HCT116 (cell line): Measurements from ENCODE around the gene LIG4. TPM values are rescaled to one million over a fixed set of nuclear protein-coding genes. Genes with fewer than 3 reads are reported as not detected.
A peak's percentile ranks its signal among the peaks of the same experiment; 100 is the strongest.

Experiments used
- ATAC-seq: fragments of 200-7000 bp; cut with Tn5 transposase; 2 replicates; pipeline ENCODE4 v1.9.1; 2020; ENCODE audit warnings: mild to moderate bottlenecking, moderate library complexity
- BruUV-seq: library from RNA; stranded (reverse); fragments of 400-500 nt; replicated peaks from 2 replicates; lab custom pipeline; 2021; lab: Mats Ljungman, UMichigan
- CTCF ChIA-PET: fragments of 300-600 bp; sonication (Branson Sonifier 250); formaldehyde crosslinking; loops from one replicate; lab custom pipeline; 2021; ENCODE audit warnings: antibody characterized with exemption; lab: Charles Lee
- POLR2A ChIA-PET: fragments of 300-600, 350-600 bp; sonication (Branson Sonifier 250); formaldehyde crosslinking; loops from one replicate; lab custom pipeline; 2021; ENCODE audit warnings: antibody characterized with exemption; lab: Charles Lee
- RAD21 ChIA-PET, 2 experiments: fragments of 300-600 bp; sonication (Branson Sonifier 250); formaldehyde crosslinking; loops; one replicate each; lab custom pipeline; 2023; ENCODE audit warnings: low total read pairs in 2 of 2; ENCODE audit not compliant: uncharacterized antibody in 2 of 2, unreplicated experiment in 2 of 2, low non-redundant PET in 1 of 2; lab: Charles Lee
- DNase-seq: peaks from one replicate; pipeline ENCODE4 v3.0.0-alpha.2; 2010; ENCODE audit warnings: low read depth, low spot score
- H2AFZ ChIP-seq: fragments of 200-600 bp; shearing (Covaris generic), sonication (generic); 2 replicates; pipeline ENCODE4 v1.6.1; 2017; ENCODE audit warnings: low read depth, mixed run types, mixed read lengths, antibody characterized with exemption, low read length; ENCODE audit not compliant: poor library complexity, severe bottlenecking
- H3K27ac ChIP-seq: 2 replicates; pipeline ENCODE4 v1.5.1; 2012; ENCODE audit warnings: low read depth, low read length
- H3K27me3 ChIP-seq: fragments of 200-600 bp; sonication (generic); 2 replicates; pipeline ENCODE4 v1.6.1; 2016; ENCODE audit warnings: mixed run types, low read length, mixed read lengths; ENCODE audit not compliant: insufficient read depth
- H3K36me3 ChIP-seq, 2 experiments: fragments of 200-500 bp in 1 of 2; fragments of 200-600 bp in 1 of 2; sonication (Bioruptor generic) in 1 of 2; sonication (generic) in 1 of 2; 2 replicates each; pipeline versions ENCODE4 v1.5.1 to v1.6.1; 2014 to 2016; ENCODE audit warnings: low read length in 2 of 2, inconsistent platforms in 1 of 2, mixed read lengths in 1 of 2, mixed run types in 1 of 2; ENCODE audit not compliant: insufficient read depth in 2 of 2, control insufficient read depth in 1 of 2
- H3K4me1 ChIP-seq, 2 experiments: fragments of 200-600 bp in 1 of 2; sonication (generic) in 1 of 2; 2 replicates each; pipeline versions ENCODE4 v1.5.1 to v1.6.1; 2012 to 2017; ENCODE audit warnings: low read length in 2 of 2, inconsistent platforms in 1 of 2, mild to moderate bottlenecking in 1 of 2, mixed read lengths in 1 of 2, mixed run types in 1 of 2, moderate library complexity in 1 of 2; ENCODE audit not compliant: insufficient read depth in 2 of 2, control insufficient read depth in 1 of 2
- H3K4me2 ChIP-seq: fragments of 200-600 bp; sonication (generic); 2 replicates; pipeline ENCODE4 v1.6.1; 2017; ENCODE audit warnings: mixed run types, low read length, mixed read lengths
- H3K4me3 ChIP-seq, 2 experiments: fragments of 200-600 bp in 1 of 2; sonication (generic) in 1 of 2; replicated peaks in 1 of 2; 2 replicates each; pipeline ENCODE4 v1.5.1; 2011 to 2016; ENCODE audit warnings: low read length in 2 of 2, control low read depth in 1 of 2, low read depth in 1 of 2, mild to moderate bottlenecking in 1 of 2, mixed read lengths in 1 of 2, mixed run types in 1 of 2
- H3K79me2 ChIP-seq: fragments of 200-600 bp; sonication (generic); 2 replicates; pipeline ENCODE4 v1.6.1; 2017; ENCODE audit warnings: mild to moderate bottlenecking, mixed run types, low read length, moderate library complexity, mixed read lengths; ENCODE audit not compliant: insufficient read depth
- H3K9ac ChIP-seq: fragments of 200-600 bp; sonication (generic); 2 replicates; pipeline ENCODE4 v1.6.1; 2016; ENCODE audit warnings: low read length, mixed read lengths
- H3K9me2 ChIP-seq: fragments of 200-600 bp; sonication (generic), shearing (Covaris generic); 2 replicates; pipeline ENCODE4 v1.6.1; 2017; ENCODE audit warnings: mixed run types, mild to moderate bottlenecking, moderate library complexity; ENCODE audit not compliant: insufficient read depth
- H3K9me3 ChIP-seq, 2 experiments: fragments of 200-500 bp in 1 of 2; fragments of 200-600 bp in 1 of 2; sonication (Bioruptor generic) in 1 of 2; sonication (generic) in 1 of 2; 2 replicates each; pipeline ENCODE4 v1.6.1; 2014 to 2017; ENCODE audit warnings: low read length in 2 of 2, mixed read lengths in 2 of 2, inconsistent platforms in 1 of 2, low read depth in 1 of 2, mild to moderate bottlenecking in 1 of 2, mixed run types in 1 of 2, moderate library complexity in 1 of 2; ENCODE audit not compliant: control insufficient read depth in 1 of 2, insufficient read depth in 1 of 2
- H4K20me1 ChIP-seq: fragments of 200-600 bp; sonication (generic), shearing (Covaris generic); 2 replicates; pipeline ENCODE4 v1.6.1; 2017; ENCODE audit warnings: mixed run types, mild to moderate bottlenecking, moderate library complexity; ENCODE audit not compliant: insufficient read depth
- ATF3 ChIP-seq: IDR thresholded peaks from 2 replicates; pipeline ENCODE4 v1.6.1; 2012
- CBX3 ChIP-seq: IDR thresholded peaks from 2 replicates; pipeline ENCODE4 v1.6.1; 2012; ENCODE audit warnings: low read depth
- CTCF ChIP-seq, 3 experiments: fragments of 200-600 bp in 1 of 3; sonication (generic) in 1 of 3; IDR thresholded peaks in 2 of 3; conservative IDR thresholded peaks in 1 of 3; 2 replicates each; pipeline ENCODE4 v1.5.1; 2012 to 2017; ENCODE audit warnings: low read depth in 2 of 3, low read length in 2 of 3, antibody characterized with exemption in 1 of 3, borderline replicate concordance in 1 of 3, control low read depth in 1 of 3, mild to moderate bottlenecking in 1 of 3, mixed read lengths in 1 of 3, mixed run types in 1 of 3, moderate library complexity in 1 of 3; ENCODE audit not compliant: insufficient read depth in 1 of 3
- EZH2phosphoT487 ChIP-seq: fragments of 200-600 bp; IDR thresholded peaks from 2 replicates; pipeline ENCODE4 v1.6.1; 2018; ENCODE audit warnings: antibody characterized with exemption, borderline replicate concordance
- JUND ChIP-seq: IDR thresholded peaks from 2 replicates; pipeline ENCODE4 v1.6.1; 2012
- SIN3A ChIP-seq: IDR thresholded peaks from 2 replicates; pipeline ENCODE4 v1.6.1; 2012; ENCODE audit warnings: low read depth
- SP1 ChIP-seq: IDR thresholded peaks from 2 replicates; pipeline ENCODE4 v1.6.1; 2012; ENCODE audit warnings: low read depth
- TCF7L2 ChIP-seq: IDR thresholded peaks from 2 replicates; pipeline ENCODE4 v1.7.0; 2011; ENCODE audit warnings: borderline replicate concordance, inconsistent platforms; ENCODE audit not compliant: insufficient read depth, insufficient read length; ENCODE audit errors: extremely low read depth
- YY1 ChIP-seq: IDR thresholded peaks from 2 replicates; pipeline ENCODE4 v1.6.1; 2011; ENCODE audit warnings: low read length, low read depth, moderate library complexity, mild to moderate bottlenecking; ENCODE audit not compliant: insufficient replicate concordance; ENCODE audit errors: extremely low read depth
- ZFX ChIP-seq: fragments of 450-650 bp; IDR thresholded peaks from 2 replicates; pipeline ENCODE4 v1.6.1; 2017
- ZNF274 ChIP-seq: fragments of 200-500 bp; sonication (Bioruptor generic); IDR thresholded peaks from 2 replicates; pipeline ENCODE4 v1.6.1; 2014; ENCODE audit warnings: mild to moderate bottlenecking, low read depth, low read length, inconsistent platforms
- intact Hi-C: fragments of 100-400 bp; cut with micrococcal nuclease; formaldehyde crosslinking; loops from 2 replicates; pipeline ENCODE4 v1.10.0; 2022
- total RNA-seq: library from RNA; stranded (reverse); gene quantifications from one replicate; pipeline ENCODE4 v1.2.1, GENCODE V29; 2021; ENCODE audit not compliant: unreplicated experiment

The LIG4 gene
- total RNA-seq, 1 experiment from 2014 or later, result 7.4 TPM

- Histone ChIP-seq H2AFZ (no peak overlapping the region), H3K27me3 (no peaks in the 10 kb centered on the region), H3K9ac (no peak overlapping the region), H3K36me3 (peaks cover 0 to 8% of the 10 kb centered on the region in 2 experiments; a peak in 1 of 4 replicates), H4K20me1 (peaks cover 5% of the 10 kb centered on the region; the same call in 1 of the 2 replicates), H3K4me1 (peaks cover 6 to 24% of the 10 kb centered on the region in 2 experiments), H3K79me2 (peaks cover 27% of the 10 kb centered on the region), H3K4me2 (0 out of 2 replicates have a peak overlapping the region, but pooled peaks have one; percentile 17), H3K27ac (no peak overlapping the region), H3K9me2 (no peaks in the 10 kb centered on the region), H3K9me3 (no peaks in the 10 kb centered on the region), H3K4me3 (peak overlapping the region in 1 of 2 experiments; percentile 39; a peak in 2 of 4 replicates)
- CTCF ChIA-PET, result no interaction called here
- no TSS peak for BruUV-seq
- intact Hi-C loops, result loop anchor here (10.0 kb wide), 1 partner anchor 980 kb away; no protein-coding TSS in a partner anchor
- RAD21 ChIA-PET, result no interaction called here
- no peak for TF ChIP-seq ZNF274
- no peak for TF ChIP-seq ZFX
- no peak for TF ChIP-seq YY1
- TF ChIP-seq CTCF (IDR thresholded peaks at IDR 0.05 in 2 of 3, conservative IDR thresholded peaks at IDR 0.05 in 1 of 3; ENCODE audit: borderline replicate concordance in 1 of 3, insufficient read depth in 1 of 3, low read depth in 2 of 3, low read length in 2 of 3), result no peak
- no peak for TF ChIP-seq TCF7L2
- no peak for TF ChIP-seq SIN3A
- no peak for TF ChIP-seq ATF3
- TF ChIP-seq EZH2phosphoT487, result no peak
- TF ChIP-seq JUND, result no peak
- TF ChIP-seq CBX3, result no peak
- no peak for TF ChIP-seq SP1
- POLR2A ChIA-PET, result no interaction called here
- DNase-seq (no peak), ATAC-seq (no peak)
These were observed 680 bp downstream of the LIG4 start for GRCh38 chr13:108214441-108215271.
